OCI-LY7 (cell line): ENCODE results near the gene ZNF775. TPM values are rescaled to one million over a fixed set of nuclear protein-coding genes. Genes with fewer than 3 reads are reported as not detected.

Experiments used
- BruUV-seq: library from RNA; stranded (reverse); fragments of 400-500 nt; replicated peaks from 2 replicates; lab custom pipeline; 2021; lab: Mats Ljungman, UMichigan
- CTCF ChIA-PET: fragments of 300-600 bp; sonication (Branson Sonifier 250); formaldehyde crosslinking; loops from one replicate; lab custom pipeline; 2022; ENCODE audit warnings: antibody characterized with exemption; ENCODE audit not compliant: unreplicated experiment; lab: Charles Lee
- POLR2A ChIA-PET: fragments of 300-600 bp; sonication (Branson Sonifier 250); formaldehyde crosslinking; loops from one replicate; lab custom pipeline; 2022; ENCODE audit warnings: antibody characterized with exemption; lab: Charles Lee
- DNase-seq: peaks from one replicate; pipeline ENCODE4 v3.0.0-alpha.2; 2015; ENCODE audit warnings: low spot score
- H2AFZ ChIP-seq: fragments of 200-600 bp; sonication (generic), shearing (Covaris generic); 2 replicates; pipeline ENCODE4 v1.6.1; 2014; ENCODE audit warnings: mild to moderate bottlenecking, antibody characterized with exemption, low read length, moderate library complexity
- H3K27ac ChIP-seq: fragments of 200-600 bp; sonication (generic); 2 replicates; pipeline ENCODE4 v1.5.1; 2014; ENCODE audit warnings: mixed run types, low read depth, mild to moderate bottlenecking, moderate library complexity, low read length, inconsistent platforms; ENCODE audit not compliant: poor library complexity, severe bottlenecking
- H3K36me3 ChIP-seq: fragments of 200-600 bp; sonication (generic); 2 replicates; pipeline ENCODE4 v1.6.1; 2014; ENCODE audit warnings: mild to moderate bottlenecking, antibody characterized with exemption, low read length, moderate library complexity, mixed read lengths; ENCODE audit not compliant: insufficient read depth
- H3K4me1 ChIP-seq: fragments of 200-600 bp; sonication (generic); 2 replicates; pipeline ENCODE4 v1.5.1; 2014; ENCODE audit warnings: mild to moderate bottlenecking, low read length; ENCODE audit not compliant: insufficient read depth, poor library complexity, severe bottlenecking
- H3K4me2 ChIP-seq: fragments of 200-600 bp; sonication (generic); 2 replicates; pipeline ENCODE4 v1.6.1; 2014; ENCODE audit warnings: mild to moderate bottlenecking, low read length
- H3K4me3 ChIP-seq: fragments of 200-600 bp; sonication (generic); 2 replicates; pipeline ENCODE4 v1.5.1; 2014; ENCODE audit warnings: mild to moderate bottlenecking, low read depth, low read length; ENCODE audit not compliant: poor library complexity, severe bottlenecking
- H3K79me2 ChIP-seq: fragments of 200-600 bp; sonication (generic); 2 replicates; pipeline ENCODE4 v1.6.1; 2016; ENCODE audit warnings: low read depth, mild to moderate bottlenecking, low read length, moderate library complexity, mixed read lengths; ENCODE audit not compliant: insufficient read depth
- H3K9me2 ChIP-seq: fragments of 200-600 bp; sonication (generic); 2 replicates; pipeline ENCODE4 v1.6.1; 2016; ENCODE audit warnings: mild to moderate bottlenecking, low read length, mixed read lengths; ENCODE audit not compliant: insufficient read depth
- H3K9me3 ChIP-seq: fragments of 200-600 bp; sonication (generic); 2 replicates; pipeline ENCODE4 v1.6.1; 2014; ENCODE audit warnings: mild to moderate bottlenecking, mixed run types, low read length, mixed read lengths
- H4K20me1 ChIP-seq: fragments of 200-600 bp; sonication (generic); 2 replicates; pipeline ENCODE4 v1.6.1; 2014; ENCODE audit warnings: mild to moderate bottlenecking, antibody characterized with exemption, low read length, moderate library complexity, mixed read lengths; ENCODE audit not compliant: insufficient read depth
- EZH2phosphoT487 ChIP-seq: fragments of 200-600 bp; sonication (generic); IDR thresholded peaks from 2 replicates; pipeline ENCODE4 v1.6.1; 2018; ENCODE audit warnings: low read depth, borderline replicate concordance, mild to moderate bottlenecking, mixed run types, antibody characterized with exemption, low read length, moderate library complexity, mixed read lengths
- intact Hi-C: fragments of 100-400 bp; cut with micrococcal nuclease; formaldehyde crosslinking; loops from one replicate; pipeline ENCODE4 v1.10.0; 2022; ENCODE audit not compliant: unreplicated experiment
- total RNA-seq, 2 experiments: library from RNA; depleted of rRNA in 1 of 2; stranded (reverse); fragments of >200 nt in 1 of 2; shearing (Covaris generic) in 1 of 2; gene quantifications; 2 replicates each; pipeline ENCODE4 v1.2.3, GENCODE V29; 2014 to 2022
- TF ChIP-seq, protein P1 (sequence below): fragments of 200-600 bp; sonication (generic); conservative IDR thresholded peaks from 2 replicates; pipeline ENCODE4 v1.5.1; 2014; ENCODE audit warnings: mild to moderate bottlenecking, antibody characterized with exemption, low read length, moderate library complexity, mixed read lengths

Gene ZNF775
- total RNA-seq, 2 experiments from 2014 or later, result 4.7 to 6.5 TPM

DNA sequence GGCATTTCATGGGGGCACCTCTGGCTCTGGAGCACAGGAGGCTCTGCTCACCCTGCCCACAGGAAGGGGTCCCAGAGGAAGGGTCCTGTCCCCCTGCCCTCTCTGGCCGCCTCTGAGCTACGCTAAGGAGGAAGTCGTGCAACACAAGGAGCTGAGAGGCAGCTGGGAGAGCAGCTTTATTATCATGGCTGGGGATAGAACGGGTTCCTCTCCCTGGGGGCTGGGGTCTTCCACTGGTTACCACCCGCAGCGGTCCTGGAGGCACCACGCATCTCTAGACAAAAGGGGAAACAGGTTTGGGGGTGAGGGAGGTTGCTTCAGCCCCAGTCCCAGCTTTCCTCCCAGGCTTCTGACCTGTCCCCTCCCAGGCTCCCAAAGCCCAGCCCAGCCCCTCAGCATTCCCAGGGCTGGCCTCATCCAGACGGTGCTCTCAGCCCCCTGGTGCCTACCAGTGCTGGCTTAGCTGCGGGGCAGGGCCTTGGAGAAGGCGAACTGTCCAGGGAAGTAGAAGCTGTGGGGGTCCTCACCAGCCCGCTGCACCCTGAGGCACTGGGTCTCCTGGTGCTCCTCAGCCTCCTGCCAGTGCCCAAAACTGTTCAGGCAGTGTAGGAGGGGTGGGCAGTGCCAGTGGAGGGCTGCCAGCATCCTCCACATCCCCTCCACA lies 40.8 kb upstream of the ZNF775 start:
- POLR2A ChIA-PET, result no interaction called here
- H4K20me1 ChIP-seq, result no peaks in the 10 kb centered on the region
- H3K36me3 ChIP-seq, result no peaks in the 10 kb centered on the region
- no peaks in the 10 kb centered on the region for H3K79me2 ChIP-seq
- H3K4me3 ChIP-seq, result no peak overlapping the region
- no peaks in the 10 kb centered on the region for H3K9me2 ChIP-seq
- H3K4me2 ChIP-seq, result no peak overlapping the region
- no peaks in the 10 kb centered on the region for H3K4me1 ChIP-seq
- H3K27ac ChIP-seq, result no peak overlapping the region
- H3K9me3 ChIP-seq, result no peaks in the 10 kb centered on the region
- BruUV-seq, result no TSS peak
- DNase-seq, result no peak
- CTCF ChIA-PET, result no interaction called here
- no peak overlapping the region for H2AFZ ChIP-seq
- TF ChIP-seq, protein P1, sequence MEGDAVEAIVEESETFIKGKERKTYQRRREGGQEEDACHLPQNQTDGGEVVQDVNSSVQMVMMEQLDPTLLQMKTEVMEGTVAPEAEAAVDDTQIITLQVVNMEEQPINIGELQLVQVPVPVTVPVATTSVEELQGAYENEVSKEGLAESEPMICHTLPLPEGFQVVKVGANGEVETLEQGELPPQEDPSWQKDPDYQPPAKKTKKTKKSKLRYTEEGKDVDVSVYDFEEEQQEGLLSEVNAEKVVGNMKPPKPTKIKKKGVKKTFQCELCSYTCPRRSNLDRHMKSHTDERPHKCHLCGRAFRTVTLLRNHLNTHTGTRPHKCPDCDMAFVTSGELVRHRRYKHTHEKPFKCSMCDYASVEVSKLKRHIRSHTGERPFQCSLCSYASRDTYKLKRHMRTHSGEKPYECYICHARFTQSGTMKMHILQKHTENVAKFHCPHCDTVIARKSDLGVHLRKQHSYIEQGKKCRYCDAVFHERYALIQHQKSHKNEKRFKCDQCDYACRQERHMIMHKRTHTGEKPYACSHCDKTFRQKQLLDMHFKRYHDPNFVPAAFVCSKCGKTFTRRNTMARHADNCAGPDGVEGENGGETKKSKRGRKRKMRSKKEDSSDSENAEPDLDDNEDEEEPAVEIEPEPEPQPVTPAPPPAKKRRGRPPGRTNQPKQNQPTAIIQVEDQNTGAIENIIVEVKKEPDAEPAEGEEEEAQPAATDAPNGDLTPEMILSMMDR, result no peak
- no peak for TF ChIP-seq EZH2phosphoT487
- intact Hi-C loops, result no loop called here

DNA sequence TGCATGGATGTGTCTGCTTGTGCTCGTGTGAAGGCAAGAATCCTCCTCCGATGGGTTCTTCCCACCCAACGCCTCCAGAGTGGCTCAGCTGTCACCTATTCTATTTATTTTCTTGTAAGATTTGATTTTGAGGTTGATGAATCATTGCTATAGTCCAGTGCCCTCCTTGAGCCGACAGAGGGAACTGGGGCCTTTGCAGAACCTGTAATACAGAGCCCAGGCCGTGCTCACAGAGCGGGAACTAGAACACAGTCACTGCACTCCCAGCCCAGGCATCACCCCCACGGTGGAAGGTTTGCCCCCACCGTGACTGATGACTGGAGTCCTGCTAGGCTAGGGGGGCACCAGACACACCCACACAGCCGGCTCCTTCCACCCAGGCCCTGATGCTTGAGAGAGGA lies 39.7 kb upstream of the ZNF775 start:
- ChIA-PET POLR2A (no interaction called here), CTCF (no interaction called here)
- H3K4me2 ChIP-seq, result no peak overlapping the region
- no peaks in the 10 kb centered on the region for H3K4me1 ChIP-seq
- no peak for DNase-seq
- no TSS peak for BruUV-seq
- no peak overlapping the region for H2AFZ ChIP-seq
- H3K36me3 ChIP-seq, result no peaks in the 10 kb centered on the region
- H3K9me2 ChIP-seq, result no peaks in the 10 kb centered on the region
- H4K20me1 ChIP-seq, result no peaks in the 10 kb centered on the region
- no peak overlapping the region for H3K27ac ChIP-seq
- peaks cover 8% of the 10 kb centered on the region; the same call in 1 of the 2 replicates for H3K9me3 ChIP-seq
- no peak for TF ChIP-seq EZH2phosphoT487
- TF ChIP-seq, protein P1, result no peak
- H3K79me2 ChIP-seq, result no peaks in the 10 kb centered on the region
- no peak overlapping the region for H3K4me3 ChIP-seq
- intact Hi-C loops, result no loop called here

DNA sequence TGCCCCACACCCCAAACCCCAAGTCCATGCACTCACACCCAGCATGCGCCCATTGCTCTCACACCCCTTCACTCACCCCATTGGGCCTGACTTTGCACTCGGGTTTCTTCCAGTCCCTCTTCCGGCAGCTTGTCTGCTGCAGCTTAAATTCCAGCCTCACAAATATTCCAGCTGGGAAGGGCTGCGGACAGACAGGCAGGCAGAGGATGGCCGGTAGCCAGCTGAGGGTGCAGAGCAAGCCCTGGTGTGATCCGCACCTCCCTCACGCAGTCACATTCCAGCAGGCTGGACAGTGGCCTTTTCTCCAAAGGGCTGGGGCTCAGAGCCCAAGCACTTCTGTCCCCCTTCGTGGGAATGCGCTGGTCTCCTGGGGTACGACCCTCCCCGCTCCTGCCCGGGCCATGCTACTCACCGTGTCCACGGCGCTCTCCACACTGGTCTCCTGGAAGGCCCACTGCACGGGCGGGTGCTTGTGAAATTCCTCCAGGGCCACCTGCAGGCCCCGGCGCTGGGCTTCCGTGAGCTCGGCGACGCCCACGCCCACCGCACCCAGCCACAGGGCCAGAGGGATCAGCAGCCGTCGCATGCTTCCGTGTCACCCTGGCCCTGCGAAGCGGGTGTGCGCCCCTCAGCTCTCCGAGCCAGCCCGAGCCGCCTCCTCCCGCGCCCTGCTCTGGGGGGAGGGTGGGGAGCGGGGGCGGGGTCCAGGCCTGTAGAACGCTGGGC lies 38.9 kb upstream of the ZNF775 start:
- no peaks in the 10 kb centered on the region for H3K79me2 ChIP-seq
- H3K36me3 ChIP-seq, result no peaks in the 10 kb centered on the region
- H3K4me2 ChIP-seq, result no peak overlapping the region
- no peaks in the 10 kb centered on the region for H3K9me2 ChIP-seq
- no peak overlapping the region for H3K4me3 ChIP-seq
- CTCF ChIA-PET, result no interaction called here
- BruUV-seq, result no TSS peak
- no peak for DNase-seq
- intact Hi-C loops, result no loop called here
- H2AFZ ChIP-seq, result no peak overlapping the region
- TF ChIP-seq, protein P1, result no peak
- no peak for TF ChIP-seq EZH2phosphoT487
- H3K27ac ChIP-seq, result no peak overlapping the region
- H3K4me1 ChIP-seq, result no peaks in the 10 kb centered on the region
- H4K20me1 ChIP-seq, result no peaks in the 10 kb centered on the region
- POLR2A ChIA-PET, result no interaction called here
- H3K9me3 ChIP-seq, result peaks cover 8% of the 10 kb centered on the region; the same call in 1 of the 2 replicates
